Measurements from ENCODE around the gene GALNT9. TPM values are rescaled to one million over a fixed set of nuclear protein-coding genes. Genes with fewer than 3 reads are reported as not detected.

Gene GALNT9
- total RNA-seq, 1 experiment from 2014 or later, result 0.44 TPM

GRCh38 chr12:132349501-132350131 is 20.2 kb upstream of the GALNT9 start:
- no peaks in the 10 kb centered on the region for H3K9me3 ChIP-seq (ENCODE audit: low read length)
- ChIA-PET POLR2A (ENCODE audit: unreplicated experiment) (interaction anchor here (0.5 kb wide), 1 partner anchor 130 kb away, joined by 6 read pairs; no protein-coding TSS in a partner anchor), CTCF (no interaction called here)
- no peaks in the 10 kb centered on the region; the same call in 1 of the 2 replicates for H3K9me2 ChIP-seq (replicated peaks; ENCODE audit: low read length)
- H3K4me3 ChIP-seq (ENCODE audit: low read length), result no peak overlapping the region
- H3K27me3 ChIP-seq (ENCODE audit: low read length), result peaks cover 89% of the 10 kb centered on the region
- no peaks in the 10 kb centered on the region for H3K4me1 ChIP-seq (ENCODE audit: insufficient read depth, low read length)
- BruUV-seq (replicated peaks), result no TSS peak
- no peaks in the 10 kb centered on the region for H4K20me1 ChIP-seq (ENCODE audit: low read length)
- H3K4me2 ChIP-seq (ENCODE audit: low read length), result no peak overlapping the region
- ATAC-seq (no peak), DNase-seq (no peak)
- H2AFZ ChIP-seq (ENCODE audit: low read length), result no peak overlapping the region
- no peak overlapping the region for H3K27ac ChIP-seq (ENCODE audit: low read length)
- no peaks in the 10 kb centered on the region for H3K36me3 ChIP-seq (ENCODE audit: low read depth, low read length)
- TF ChIP-seq EZH2 (IDR thresholded peaks at IDR 0.05; ENCODE audit: low read length, unreplicated experiment), result no peak
- no peak for TF ChIP-seq EZH2phosphoT487 (IDR thresholded peaks at IDR 0.05; ENCODE audit: borderline replicate concordance, low read length)
- no peak for TF ChIP-seq CTCF (conservative IDR thresholded peaks at IDR 0.05; ENCODE audit: low read depth, low read length)
- no peaks in the 10 kb centered on the region for H3K79me2 ChIP-seq (ENCODE audit: low read length)
- intact Hi-C loops (cut with micrococcal nuclease), result no loop called here
- H3K9ac ChIP-seq (ENCODE audit: low read length), result no peak overlapping the region
- H3F3A ChIP-seq (ENCODE audit: low read length, unreplicated experiment), result no peaks in the 10 kb centered on the region

GRCh38 chr12:132348176-132348575 is 18.8 kb upstream of the GALNT9 start:
- BruUV-seq (replicated peaks), result no TSS peak
- DNase-seq (no peak), ATAC-seq (no peak)
- Histone ChIP-seq H3K27me3 (ENCODE audit: low read length) (peaks cover 89% of the 10 kb centered on the region), H3K9ac (ENCODE audit: low read length) (no peak overlapping the region), H3K4me2 (ENCODE audit: low read length) (no peak overlapping the region), H3K36me3 (ENCODE audit: low read depth, low read length) (no peaks in the 10 kb centered on the region), H3K4me1 (ENCODE audit: insufficient read depth, low read length) (peaks cover under 1% of the 10 kb centered on the region; the same call in 1 of the 2 replicates), H3K9me3 (ENCODE audit: low read length) (no peaks in the 10 kb centered on the region), H3K79me2 (ENCODE audit: low read length) (no peaks in the 10 kb centered on the region), H3K9me2 (replicated peaks; ENCODE audit: low read length) (no peaks in the 10 kb centered on the region; the same call in 1 of the 2 replicates), H3K27ac (ENCODE audit: low read length) (no peak overlapping the region), H4K20me1 (ENCODE audit: low read length) (no peaks in the 10 kb centered on the region), H3K4me3 (ENCODE audit: low read length) (no peak overlapping the region), H3F3A (ENCODE audit: low read length, unreplicated experiment) (no peaks in the 10 kb centered on the region), H2AFZ (ENCODE audit: low read length) (no peak overlapping the region)
- POLR2A ChIA-PET (ENCODE audit: unreplicated experiment), result no interaction called here
- CTCF ChIA-PET, result no interaction called here
- no peak for TF ChIP-seq CTCF (conservative IDR thresholded peaks at IDR 0.05; ENCODE audit: low read depth, low read length)
- no peak for TF ChIP-seq EZH2phosphoT487 (IDR thresholded peaks at IDR 0.05; ENCODE audit: borderline replicate concordance, low read length)
- no peak for TF ChIP-seq EZH2 (IDR thresholded peaks at IDR 0.05; ENCODE audit: low read length, unreplicated experiment)
- intact Hi-C loops (cut with micrococcal nuclease), result no loop called here

GRCh38 chr12:132347176-132347855 is 17.9 kb upstream of the GALNT9 start:
- ATAC-seq (no peak), DNase-seq (no peak)
- H3F3A ChIP-seq (ENCODE audit: low read length, unreplicated experiment), result no peaks in the 10 kb centered on the region
- no peaks in the 10 kb centered on the region for H3K36me3 ChIP-seq (ENCODE audit: low read depth, low read length)
- no peaks in the 10 kb centered on the region for H3K79me2 ChIP-seq (ENCODE audit: low read length)
- intact Hi-C loops (cut with micrococcal nuclease), result no loop called here
- no peak for TF ChIP-seq EZH2 (IDR thresholded peaks at IDR 0.05; ENCODE audit: low read length, unreplicated experiment)
- TF ChIP-seq EZH2phosphoT487 (IDR thresholded peaks at IDR 0.05; ENCODE audit: borderline replicate concordance, low read length), result no peak
- TF ChIP-seq CTCF (conservative IDR thresholded peaks at IDR 0.05; ENCODE audit: low read depth, low read length), result no peak
- H3K27me3 ChIP-seq (ENCODE audit: low read length), result peaks cover 88% of the 10 kb centered on the region
- no peaks in the 10 kb centered on the region; the same call in 1 of the 2 replicates for H3K9me2 ChIP-seq (replicated peaks; ENCODE audit: low read length)
- H3K27ac ChIP-seq (ENCODE audit: low read length), result no peak overlapping the region
- no peak overlapping the region for H3K4me2 ChIP-seq (ENCODE audit: low read length)
- ChIA-PET CTCF (no interaction called here), POLR2A (ENCODE audit: unreplicated experiment) (no interaction called here)
- no peak overlapping the region for H3K4me3 ChIP-seq (ENCODE audit: low read length)
- H3K9me3 ChIP-seq (ENCODE audit: low read length), result no peaks in the 10 kb centered on the region
- H4K20me1 ChIP-seq (ENCODE audit: low read length), result no peaks in the 10 kb centered on the region
- H2AFZ ChIP-seq (ENCODE audit: low read length), result no peak overlapping the region
- no peak overlapping the region for H3K9ac ChIP-seq (ENCODE audit: low read length)
- H3K4me1 ChIP-seq (ENCODE audit: insufficient read depth, low read length), result peaks cover 3% of the 10 kb centered on the region; the same call in 1 of the 2 replicates
- no TSS peak for BruUV-seq (replicated peaks)
